Thoracic aorta endothelial cell (primary cell): ENCODE data around the gene EIF5AL1. TPM values are rescaled to one million over a fixed set of nuclear protein-coding genes. Genes with fewer than 3 reads are reported as not detected.

Experiments
- small RNA-seq: library from RNA; depleted of rRNA; stranded (forward); fragments of <200 nt; gene quantifications from one replicate; pipeline ENCODE3, GENCODE V24; 2012
- total RNA-seq: library from RNA; depleted of rRNA; stranded (reverse); fragments of >200 nt; gene quantifications from 2 replicates; pipeline ENCODE4 v1.2.3, GENCODE V29; 2012

EIF5AL1 gene
- total RNA-seq, result 0.93 and 1.6 TPM in 2 replicates

GRCh38 chr10:79511891-79512583 lies at the start of gene EIF5AL1:
TSS of gene EIF5AL1 (plus strand) at chr10:79512533. CDS start at chr10:79512650, 117 bp downstream.

GRCh38 chr10:79560160-79560709 lies 47.9 kb downstream of the EIF5AL1 start, which contains the start of gene SFTPA2:
TSS of gene SFTPA2 (minus strand) at chr10:79560407. CDS start at chr10:79559483, 924 bp downstream.

Small RNA genes within 50 kb of the gene (small RNA-seq; reads per million reads assigned to genes)
- gene BX248123.2, result not detected
- not detected for gene RPS12P18

Other genes with a start within 250 kb of the EIF5AL1 start
- 35.4 and 41.4 TPM in 2 replicates for gene PPIF, start 165.1 kb upstream of the EIF5AL1 start, total RNA-seq
- gene ZCCHC24, start 66.9 kb upstream of the EIF5AL1 start, total RNA-seq, result 5.9 and 8.3 TPM in 2 replicates
- gene SFTPA2, start 47.9 kb downstream of the EIF5AL1 start, total RNA-seq, result not detected in 2 replicates
- not detected in 2 replicates for gene SFTPA1, start 98.4 kb downstream of the EIF5AL1 start, total RNA-seq
- gene NUTM2B, start 190.7 kb downstream of the EIF5AL1 start, total RNA-seq, result 0.22 and 0.27 TPM in 2 replicates